ENCODE data around the gene ATRNL1.
"Not testable (repeated sequence)": the region's sequence is repeated elsewhere in the genome, so short reads cannot be mapped to it uniquely, and the experiment has no call there.

The ATRNL1 gene

DNA sequence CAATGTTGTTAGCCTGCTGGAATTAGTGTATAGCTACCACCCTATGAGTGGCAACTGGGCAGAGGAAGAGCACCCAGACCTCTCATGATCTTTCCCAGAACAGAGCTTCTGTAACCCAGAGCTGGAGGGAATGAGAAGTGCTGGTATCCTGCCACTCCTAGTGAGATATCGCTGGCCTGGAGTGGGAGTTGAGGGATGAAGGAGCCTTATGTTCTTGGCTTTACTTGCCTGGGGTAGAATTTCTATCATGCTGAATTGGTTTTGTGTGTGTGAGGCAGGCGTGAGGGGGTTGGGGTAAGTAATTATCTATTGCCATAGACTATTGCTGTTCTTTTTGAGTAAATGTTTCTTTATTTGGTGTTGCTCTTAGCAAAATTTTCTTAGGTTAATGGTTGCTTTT is 146.6 kb downstream of the ATRNL1 start:
- Histone ChIP-seq H3K36me3 (replicated peaks; ENCODE audit: insufficient read depth, low read length) (no peaks in the 10 kb centered on the region), H3K9me3 (replicated peaks; ENCODE audit: insufficient read depth, low read length) (no peaks in the 10 kb centered on the region)
- DNase-seq, result no peak

GRCh38 chr10:115250784-115251183 is 157.6 kb downstream of the ATRNL1 start:
- H3K4me3 ChIP-seq (ENCODE audit: low read length), result no peak overlapping the region
- H3K27me3 ChIP-seq (replicated peaks; ENCODE audit: insufficient read depth, low read length), result no peaks in the 10 kb centered on the region
- no peaks in the 10 kb centered on the region for H3K79me2 ChIP-seq (ENCODE audit: low read length)
- no peaks in the 10 kb centered on the region for H4K20me1 ChIP-seq (ENCODE audit: insufficient read depth, low read length)
- H3K9me3 ChIP-seq (replicated peaks; ENCODE audit: insufficient read depth, low read length), result no peaks in the 10 kb centered on the region
- H3K9ac ChIP-seq (ENCODE audit: low read length), result no peak overlapping the region
- no peak for DNase-seq
- H3K36me3 ChIP-seq (replicated peaks; ENCODE audit: insufficient read depth, low read length), result no peaks in the 10 kb centered on the region
- TF ChIP-seq, protein P1, sequence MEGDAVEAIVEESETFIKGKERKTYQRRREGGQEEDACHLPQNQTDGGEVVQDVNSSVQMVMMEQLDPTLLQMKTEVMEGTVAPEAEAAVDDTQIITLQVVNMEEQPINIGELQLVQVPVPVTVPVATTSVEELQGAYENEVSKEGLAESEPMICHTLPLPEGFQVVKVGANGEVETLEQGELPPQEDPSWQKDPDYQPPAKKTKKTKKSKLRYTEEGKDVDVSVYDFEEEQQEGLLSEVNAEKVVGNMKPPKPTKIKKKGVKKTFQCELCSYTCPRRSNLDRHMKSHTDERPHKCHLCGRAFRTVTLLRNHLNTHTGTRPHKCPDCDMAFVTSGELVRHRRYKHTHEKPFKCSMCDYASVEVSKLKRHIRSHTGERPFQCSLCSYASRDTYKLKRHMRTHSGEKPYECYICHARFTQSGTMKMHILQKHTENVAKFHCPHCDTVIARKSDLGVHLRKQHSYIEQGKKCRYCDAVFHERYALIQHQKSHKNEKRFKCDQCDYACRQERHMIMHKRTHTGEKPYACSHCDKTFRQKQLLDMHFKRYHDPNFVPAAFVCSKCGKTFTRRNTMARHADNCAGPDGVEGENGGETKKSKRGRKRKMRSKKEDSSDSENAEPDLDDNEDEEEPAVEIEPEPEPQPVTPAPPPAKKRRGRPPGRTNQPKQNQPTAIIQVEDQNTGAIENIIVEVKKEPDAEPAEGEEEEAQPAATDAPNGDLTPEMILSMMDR (IDR thresholded peaks at IDR 0.05; ENCODE audit: low read length), result no peak
- TF ChIP-seq EZH2 (optimal IDR thresholded peaks at IDR 0.05; ENCODE audit: low read depth, low read length) (no peak), EZH2phosphoT487 (IDR thresholded peaks at IDR 0.05; ENCODE audit: low read length) (no peak)
- H3K9me2 ChIP-seq (replicated peaks; ENCODE audit: insufficient read depth, low read length), result no peaks in the 10 kb centered on the region
- H3K4me2 ChIP-seq (ENCODE audit: low read depth, low read length), result no peak overlapping the region
- H2AFZ ChIP-seq (ENCODE audit: low read length), result no peak overlapping the region
- H3K27ac ChIP-seq (ENCODE audit: low read length), result no peak overlapping the region
- H3K4me1 ChIP-seq (ENCODE audit: low read length), result no peaks in the 10 kb centered on the region
- H3F3A ChIP-seq (ENCODE audit: insufficient read depth, low read length), result no peaks in the 10 kb centered on the region

More for the DNA sequence above, 146.6 kb downstream of the ATRNL1 start:
- Histone ChIP-seq H3K9ac (ENCODE audit: low read length) (no peak overlapping the region), H3K79me2 (ENCODE audit: low read length) (no peaks in the 10 kb centered on the region), H3K27ac (ENCODE audit: low read length) (no peak overlapping the region), H3F3A (ENCODE audit: insufficient read depth, low read length) (no peaks in the 10 kb centered on the region), H4K20me1 (ENCODE audit: insufficient read depth, low read length) (no peaks in the 10 kb centered on the region), H3K9me2 (replicated peaks; ENCODE audit: insufficient read depth, low read length) (no peaks in the 10 kb centered on the region), H3K4me1 (ENCODE audit: low read length) (no peaks in the 10 kb centered on the region), H2AFZ (ENCODE audit: low read length) (no peak overlapping the region), H3K4me2 (ENCODE audit: low read depth, low read length) (no peak overlapping the region), H3K4me3 (ENCODE audit: low read length) (no peak overlapping the region), H3K27me3 (replicated peaks; ENCODE audit: insufficient read depth, low read length) (no peaks in the 10 kb centered on the region)
- TF ChIP-seq, protein P1 (IDR thresholded peaks at IDR 0.05; ENCODE audit: low read length), result no peak
- no peak for TF ChIP-seq EZH2phosphoT487 (IDR thresholded peaks at IDR 0.05; ENCODE audit: low read length)
- no peak for TF ChIP-seq EZH2 (optimal IDR thresholded peaks at IDR 0.05; ENCODE audit: low read depth, low read length)

DNA sequence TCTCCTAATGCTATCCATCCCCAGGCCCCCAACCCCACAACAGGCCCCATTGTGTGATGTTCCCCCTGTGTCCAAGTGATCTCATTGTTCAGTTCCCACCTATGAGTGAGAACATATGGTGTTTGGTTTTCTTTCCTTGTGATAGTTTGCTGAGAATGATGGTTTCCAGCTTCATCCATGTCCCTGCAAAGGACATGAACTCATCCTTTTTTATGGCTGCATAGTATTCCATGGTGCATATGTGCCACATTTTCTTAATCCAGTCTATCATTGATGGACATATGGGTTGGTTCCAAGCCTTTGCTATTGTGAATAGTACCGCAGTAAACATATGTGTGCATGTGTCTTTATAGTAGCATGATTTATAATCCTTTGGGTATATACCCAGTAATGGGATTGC is 160.6 kb downstream of the ATRNL1 start:
- H4K20me1 ChIP-seq (ENCODE audit: insufficient read depth, low read length); DNase-seq; H2AFZ ChIP-seq (ENCODE audit: low read length); H3K27me3 ChIP-seq (replicated peaks; ENCODE audit: insufficient read depth, low read length); H3F3A ChIP-seq (ENCODE audit: insufficient read depth, low read length); H3K36me3 ChIP-seq (replicated peaks; ENCODE audit: insufficient read depth, low read length); H3K9me3 ChIP-seq (replicated peaks; ENCODE audit: insufficient read depth, low read length); H3K4me1 ChIP-seq (ENCODE audit: low read length); H3K9ac ChIP-seq (ENCODE audit: low read length); H3K27ac ChIP-seq (ENCODE audit: low read length); H3K9me2 ChIP-seq (replicated peaks; ENCODE audit: insufficient read depth, low read length); H3K4me3 ChIP-seq (ENCODE audit: low read length); H3K79me2 ChIP-seq (ENCODE audit: low read length); H3K4me2 ChIP-seq (ENCODE audit: low read depth, low read length): not testable (repeated sequence)

GRCh38 chr10:115272482-115272881 is 179.3 kb downstream of the ATRNL1 start:
- H3F3A ChIP-seq (ENCODE audit: insufficient read depth, low read length), result no peaks in the 10 kb centered on the region
- no peak overlapping the region for H3K4me3 ChIP-seq (ENCODE audit: low read length)
- no peak overlapping the region for H3K4me2 ChIP-seq (ENCODE audit: low read depth, low read length)
- no peaks in the 10 kb centered on the region for H3K9me2 ChIP-seq (replicated peaks; ENCODE audit: insufficient read depth, low read length)
- H3K79me2 ChIP-seq (ENCODE audit: low read length), result no peaks in the 10 kb centered on the region
- DNase-seq, result no peak
- H3K27ac ChIP-seq (ENCODE audit: low read length), result no peak overlapping the region
- no peaks in the 10 kb centered on the region for H3K9me3 ChIP-seq (replicated peaks; ENCODE audit: insufficient read depth, low read length)
- H3K27me3 ChIP-seq (replicated peaks; ENCODE audit: insufficient read depth, low read length), result no peaks in the 10 kb centered on the region
- TF ChIP-seq EZH2 (optimal IDR thresholded peaks at IDR 0.05; ENCODE audit: low read depth, low read length) (no peak), EZH2phosphoT487 (IDR thresholded peaks at IDR 0.05; ENCODE audit: low read length) (no peak)
- TF ChIP-seq, protein P1 (IDR thresholded peaks at IDR 0.05; ENCODE audit: low read length), result no peak
- no peaks in the 10 kb centered on the region for H4K20me1 ChIP-seq (ENCODE audit: insufficient read depth, low read length)
- H3K9ac ChIP-seq (ENCODE audit: low read length), result no peak overlapping the region
- H3K4me1 ChIP-seq (ENCODE audit: low read length), result no peaks in the 10 kb centered on the region
- no peak overlapping the region for H2AFZ ChIP-seq (ENCODE audit: low read length)
- H3K36me3 ChIP-seq (replicated peaks; ENCODE audit: insufficient read depth, low read length), result no peaks in the 10 kb centered on the region

All from MM.1S (cell line).